ENCODE measurements around the gene OR6N2. TPM values are rescaled to one million over a fixed set of nuclear protein-coding genes. Genes with fewer than 3 reads are reported as not detected.

The OR6N2 gene
- total and polyA plus RNA-seq, 9 of the 15 experiments (the other 6 are each of a cell fraction or from before 2014, with no cell fraction given), result not detected

DNA sequence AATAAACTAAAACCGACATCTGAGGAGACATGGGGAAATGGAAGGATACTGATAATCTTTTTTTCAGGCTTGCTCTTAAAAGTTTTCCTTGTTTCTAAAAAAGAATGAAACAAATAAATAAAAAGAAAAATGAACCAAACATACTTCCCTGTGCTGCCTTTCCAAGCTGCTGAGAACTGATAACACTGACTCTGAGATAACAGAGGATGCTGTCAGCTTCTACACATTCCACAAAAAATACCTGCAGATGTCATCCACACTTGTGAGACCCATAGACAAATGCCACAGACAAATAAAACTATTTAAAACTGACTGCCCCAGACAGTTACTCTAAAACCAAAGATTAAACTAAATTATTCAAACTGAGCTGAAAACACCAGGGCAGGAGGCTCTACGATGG is 48.5 kb downstream of the OR6N2 start:
- no peak overlapping the region for H3K9ac ChIP-seq (ENCODE audit: insufficient read depth in 1 of 2, low read depth in 2 of 2, low read length in 2 of 2)
- no peaks in the 10 kb centered on the region for H3K9me3 ChIP-seq (replicated peaks; ENCODE audit: control insufficient read depth, insufficient read depth, low read depth, low read length)
- H3K4me2 ChIP-seq (ENCODE audit: insufficient read depth, low read length), result peak overlapping the region; percentile 22; the same call in 1 of the 2 replicates
- peak; percentile 59 for ATAC-seq
- DNase-seq (ENCODE audit: extremely low read depth in 1 of 4, low spot score in 3 of 4), result peak; percentile 28 to 66 (median 46)
- BruUV-seq (replicated peaks), result no TSS peak
- H3K9me1 ChIP-seq (ENCODE audit: control insufficient read depth, insufficient read depth, low read length), result no peaks in the 10 kb centered on the region
- H2AFZ ChIP-seq (ENCODE audit: low read depth, low read length), result no peak overlapping the region
- no peaks in the 10 kb centered on the region for H3K27me3 ChIP-seq (ENCODE audit: control insufficient read depth in 2 of 2, insufficient read depth in 2 of 2, low read length in 2 of 2)
- ChIA-PET CTCF (ENCODE audit: low intra/inter-chr PET ratio) (no interaction called here), POLR2A (interaction anchor here (1.0 to 1.8 kb wide), 2 partner anchors 10 to 13 kb away, joined by 3 to 5 read pairs; no protein-coding TSS in a partner anchor)
- FAIRE-seq, result peak; percentile 59
- peaks cover 3 to 47% of the 10 kb centered on the region in 2 experiments; a peak in 3 of 5 replicates for H3K4me1 ChIP-seq (replicated peaks in 1 of 2; ENCODE audit: control insufficient read depth in 2 of 2, insufficient read depth in 2 of 2, low read length in 2 of 2)
- intact Hi-C loops (cut with micrococcal nuclease), result no loop called here
- 0% methylated on average over 2 of the region's 2 CpGs for WGBS (ENCODE audit: insufficient coverage, low coverage, missing lambda C conversion rate)
- no peaks in the 10 kb centered on the region for H3K36me3 ChIP-seq (ENCODE audit: control insufficient read depth, insufficient read depth, low read length)
- peak overlapping the region; percentile 39; the same call in 1 of the 3 replicates for H3K27ac ChIP-seq (ENCODE audit: extremely low read depth, low read depth, low read length)
- in situ Hi-C loops (cut with MboI), result no loop called here
- no peaks in the 10 kb centered on the region for H3K79me2 ChIP-seq (ENCODE audit: control insufficient read depth, insufficient read depth, low read length)
- H3K4me3 ChIP-seq, result no peak overlapping the region
- H4K20me1 ChIP-seq (replicated peaks; ENCODE audit: control insufficient read depth, insufficient read depth, low read length), result no peaks in the 10 kb centered on the region
- no peak for TF ChIP-seq ELF4 (CRISPR knock-in tag; IDR thresholded peaks at IDR 0.05)
- TF ChIP-seq, protein P1, sequence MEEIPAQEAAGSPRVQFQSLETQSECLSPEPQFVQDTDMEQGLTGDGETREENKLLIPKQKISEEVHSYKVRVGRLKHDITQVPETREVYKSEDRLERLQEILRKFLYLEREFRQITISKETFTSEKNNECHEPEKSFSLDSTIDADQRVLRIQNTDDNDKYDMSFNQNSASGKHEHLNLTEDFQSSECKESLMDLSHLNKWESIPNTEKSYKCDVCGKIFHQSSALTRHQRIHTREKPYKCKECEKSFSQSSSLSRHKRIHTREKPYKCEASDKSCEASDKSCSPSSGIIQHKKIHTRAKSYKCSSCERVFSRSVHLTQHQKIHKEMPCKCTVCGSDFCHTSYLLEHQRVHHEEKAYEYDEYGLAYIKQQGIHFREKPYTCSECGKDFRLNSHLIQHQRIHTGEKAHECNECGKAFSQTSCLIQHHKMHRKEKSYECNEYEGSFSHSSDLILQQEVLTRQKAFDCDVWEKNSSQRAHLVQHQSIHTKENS (CRISPR knock-in tag; IDR thresholded peaks at IDR 0.05), result no peak
- TF ChIP-seq TAL1 (IDR thresholded peaks at IDR 0.05), result peak; percentile 83
- TF ChIP-seq, protein P2, sequence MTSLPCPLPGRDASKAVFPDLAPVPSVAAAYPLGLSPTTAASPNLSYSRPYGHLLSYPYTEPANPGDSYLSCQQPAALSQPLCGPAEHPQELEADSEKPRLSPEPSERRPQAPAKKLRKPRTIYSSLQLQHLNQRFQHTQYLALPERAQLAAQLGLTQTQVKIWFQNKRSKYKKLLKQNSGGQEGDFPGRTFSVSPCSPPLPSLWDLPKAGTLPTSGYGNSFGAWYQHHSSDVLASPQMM (CRISPR knock-in tag; IDR thresholded peaks at IDR 0.05), result no peak
- peak in 1 of 2 experiments; percentile 77; a peak in 2 of 4 replicates for TF ChIP-seq TEAD1 (CRISPR knock-in tag; IDR thresholded peaks at IDR 0.05)
- TF ChIP-seq PML (IDR thresholded peaks at IDR 0.05; ENCODE audit: low read length), result 0 out of 2 replicates have a peak, but pooled peaks have one; percentile 48
- TF ChIP-seq POLR2B (IDR thresholded peaks at IDR 0.05; ENCODE audit: low read depth, partially characterized antibody), result no peak
- TF ChIP-seq ZFP1 (CRISPR knock-in tag; IDR thresholded peaks at IDR 0.05), result no peak
- TF ChIP-seq ZNF133 (CRISPR knock-in tag; IDR thresholded peaks at IDR 0.05), result no peak
- peak; percentile 59 for TF ChIP-seq NCOR1 (IDR thresholded peaks at IDR 0.05)
- TF ChIP-seq CHCHD3 (CRISPR knock-in tag; IDR thresholded peaks at IDR 0.05), result no peak
- no peak for TF ChIP-seq POLR2H (tag; IDR thresholded peaks at IDR 0.05; ENCODE audit: low read depth)
- TF ChIP-seq ZNF644 (tag; IDR thresholded peaks at IDR 0.05; ENCODE audit: low read depth), result no peak
- TF ChIP-seq POLR2AphosphoS5 (IDR thresholded peaks at IDR 0.05; ENCODE audit: control insufficient read depth, insufficient read depth, low read depth, low read length), result peak; percentile 47; the same call in 1 of the 2 replicates
- 0 out of 2 replicates have a peak, but pooled peaks have one; percentile 19 for TF ChIP-seq FOSL1 (tag; conservative IDR thresholded peaks at IDR 0.05)
- peak; percentile 51; the same call in 1 of the 2 replicates for TF ChIP-seq SOX6 (IDR thresholded peaks at IDR 0.05)
- peak; percentile 91 for TF ChIP-seq SMARCA4 (IDR thresholded peaks at IDR 0.05)
- no peak for TF ChIP-seq FUS (optimal IDR thresholded peaks at IDR 0.05; ENCODE audit: low read depth, low read length)
- TF ChIP-seq, protein P3, sequence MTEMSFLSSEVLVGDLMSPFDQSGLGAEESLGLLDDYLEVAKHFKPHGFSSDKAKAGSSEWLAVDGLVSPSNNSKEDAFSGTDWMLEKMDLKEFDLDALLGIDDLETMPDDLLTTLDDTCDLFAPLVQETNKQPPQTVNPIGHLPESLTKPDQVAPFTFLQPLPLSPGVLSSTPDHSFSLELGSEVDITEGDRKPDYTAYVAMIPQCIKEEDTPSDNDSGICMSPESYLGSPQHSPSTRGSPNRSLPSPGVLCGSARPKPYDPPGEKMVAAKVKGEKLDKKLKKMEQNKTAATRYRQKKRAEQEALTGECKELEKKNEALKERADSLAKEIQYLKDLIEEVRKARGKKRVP (CRISPR knock-in tag; IDR thresholded peaks at IDR 0.05), result no peak
- no peak for TF ChIP-seq HMBOX1 (IDR thresholded peaks at IDR 0.05)
- no peak for TF ChIP-seq FIP1L1 (IDR thresholded peaks at IDR 0.05; ENCODE audit: low read depth, low read length, poor library complexity, severe bottlenecking)
- TF ChIP-seq SMARCB1 (IDR thresholded peaks at IDR 0.05; ENCODE audit: insufficient read length, low read depth), result no peak

Measured in K562 (cell line).